ENCODE results near the gene CNN1. TPM values are rescaled to one million over a fixed set of nuclear protein-coding genes. Genes with fewer than 3 reads are reported as not detected.
A peak's percentile ranks its signal among the peaks of the same experiment; 100 is the strongest.

Gene CNN1
- total RNA-seq, 3 donors from 2014 or later: 19.3 to 1,130 (median 71.6) TPM

DNA sequence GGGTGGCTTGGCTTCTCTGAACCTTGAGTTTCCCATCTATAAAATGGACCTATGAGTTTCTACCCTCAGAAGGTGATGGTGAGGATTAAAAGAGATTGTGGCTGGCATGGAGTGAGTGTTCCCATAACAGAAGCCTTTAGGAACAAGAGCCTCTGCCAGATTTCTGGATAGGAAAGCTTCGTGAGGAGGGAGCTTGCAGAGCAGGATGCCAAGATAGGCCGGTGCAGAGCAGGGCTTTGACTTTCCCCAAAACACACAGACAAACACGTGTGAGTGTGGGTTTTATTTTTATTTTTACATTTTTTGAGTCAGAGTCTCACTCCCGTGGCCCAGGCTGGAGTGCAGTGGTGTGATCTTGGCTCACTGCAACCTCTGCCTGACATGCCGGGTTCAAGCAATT, 3.7 kb upstream of the CNN1 start:
- peaks cover 7% of the 10 kb centered on the region for H3K4me1 ChIP-seq (ENCODE audit: low read depth)
- no peaks in the 10 kb centered on the region for H3K36me3 ChIP-seq (ENCODE audit: low read depth)
- H3K4me3 ChIP-seq: no peak overlapping the region
- DNase-seq (no peak), ATAC-seq (no peak)
- TF ChIP-seq, protein P1, sequence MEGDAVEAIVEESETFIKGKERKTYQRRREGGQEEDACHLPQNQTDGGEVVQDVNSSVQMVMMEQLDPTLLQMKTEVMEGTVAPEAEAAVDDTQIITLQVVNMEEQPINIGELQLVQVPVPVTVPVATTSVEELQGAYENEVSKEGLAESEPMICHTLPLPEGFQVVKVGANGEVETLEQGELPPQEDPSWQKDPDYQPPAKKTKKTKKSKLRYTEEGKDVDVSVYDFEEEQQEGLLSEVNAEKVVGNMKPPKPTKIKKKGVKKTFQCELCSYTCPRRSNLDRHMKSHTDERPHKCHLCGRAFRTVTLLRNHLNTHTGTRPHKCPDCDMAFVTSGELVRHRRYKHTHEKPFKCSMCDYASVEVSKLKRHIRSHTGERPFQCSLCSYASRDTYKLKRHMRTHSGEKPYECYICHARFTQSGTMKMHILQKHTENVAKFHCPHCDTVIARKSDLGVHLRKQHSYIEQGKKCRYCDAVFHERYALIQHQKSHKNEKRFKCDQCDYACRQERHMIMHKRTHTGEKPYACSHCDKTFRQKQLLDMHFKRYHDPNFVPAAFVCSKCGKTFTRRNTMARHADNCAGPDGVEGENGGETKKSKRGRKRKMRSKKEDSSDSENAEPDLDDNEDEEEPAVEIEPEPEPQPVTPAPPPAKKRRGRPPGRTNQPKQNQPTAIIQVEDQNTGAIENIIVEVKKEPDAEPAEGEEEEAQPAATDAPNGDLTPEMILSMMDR (IDR thresholded peaks at IDR 0.05): no peak
- H3K9me3 ChIP-seq: no peaks in the 10 kb centered on the region
- intact Hi-C loops (cut with DNase I, micrococcal nuclease): no loop called here

DNA sequence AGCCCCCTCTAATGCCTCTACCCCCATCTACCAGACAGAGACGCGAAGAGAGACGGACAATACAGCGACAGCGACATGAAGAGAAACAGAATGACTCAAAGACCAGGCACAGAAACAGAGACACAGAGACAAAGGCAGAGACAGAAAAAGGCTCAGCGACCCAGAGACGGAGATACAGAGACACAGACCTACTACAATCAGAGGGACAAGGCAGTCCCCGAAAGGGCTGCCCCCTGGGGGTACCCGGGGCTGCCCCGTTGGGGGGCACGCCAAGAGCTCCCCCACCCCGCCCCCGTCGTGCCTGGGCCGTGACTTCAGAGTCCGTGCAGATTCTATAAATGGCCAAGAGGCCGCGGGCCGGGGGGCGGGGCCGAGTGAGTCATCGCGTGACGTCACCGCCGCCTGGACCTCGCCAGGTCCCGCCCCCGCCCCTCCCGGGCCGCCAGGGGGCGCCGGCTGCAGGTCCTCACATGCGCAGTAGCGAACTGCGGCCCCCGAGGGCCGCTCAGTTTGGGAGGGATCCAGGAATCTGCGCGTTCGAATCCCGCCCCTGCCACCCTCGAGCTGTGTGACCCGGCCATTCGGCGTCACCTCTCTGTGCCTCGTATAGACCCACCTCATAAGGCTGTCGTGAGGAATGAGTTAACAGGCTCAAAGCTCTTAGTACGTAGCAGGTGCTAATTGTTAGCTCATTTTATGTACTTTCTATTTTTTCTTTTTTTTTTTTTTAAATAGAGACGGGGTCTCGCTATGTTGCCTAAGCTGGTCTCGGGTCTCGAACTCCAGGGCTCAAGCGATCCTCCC, 2.7 kb upstream of the CNN1 start:
- intact Hi-C loops (cut with DNase I, micrococcal nuclease): no loop called here
- Histone ChIP-seq H3K4me3 (no peak overlapping the region), H3K9me3 (no peaks in the 10 kb centered on the region), H3K36me3 (ENCODE audit: low read depth) (no peaks in the 10 kb centered on the region), H3K4me1 (ENCODE audit: low read depth) (peaks cover 7% of the 10 kb centered on the region)
- peak; percentile 95 for ATAC-seq
- TF ChIP-seq, protein P1 (IDR thresholded peaks at IDR 0.05): peak; percentile 82
- DNase-seq: peak; percentile 89 to 94 (median 92)

DNA sequence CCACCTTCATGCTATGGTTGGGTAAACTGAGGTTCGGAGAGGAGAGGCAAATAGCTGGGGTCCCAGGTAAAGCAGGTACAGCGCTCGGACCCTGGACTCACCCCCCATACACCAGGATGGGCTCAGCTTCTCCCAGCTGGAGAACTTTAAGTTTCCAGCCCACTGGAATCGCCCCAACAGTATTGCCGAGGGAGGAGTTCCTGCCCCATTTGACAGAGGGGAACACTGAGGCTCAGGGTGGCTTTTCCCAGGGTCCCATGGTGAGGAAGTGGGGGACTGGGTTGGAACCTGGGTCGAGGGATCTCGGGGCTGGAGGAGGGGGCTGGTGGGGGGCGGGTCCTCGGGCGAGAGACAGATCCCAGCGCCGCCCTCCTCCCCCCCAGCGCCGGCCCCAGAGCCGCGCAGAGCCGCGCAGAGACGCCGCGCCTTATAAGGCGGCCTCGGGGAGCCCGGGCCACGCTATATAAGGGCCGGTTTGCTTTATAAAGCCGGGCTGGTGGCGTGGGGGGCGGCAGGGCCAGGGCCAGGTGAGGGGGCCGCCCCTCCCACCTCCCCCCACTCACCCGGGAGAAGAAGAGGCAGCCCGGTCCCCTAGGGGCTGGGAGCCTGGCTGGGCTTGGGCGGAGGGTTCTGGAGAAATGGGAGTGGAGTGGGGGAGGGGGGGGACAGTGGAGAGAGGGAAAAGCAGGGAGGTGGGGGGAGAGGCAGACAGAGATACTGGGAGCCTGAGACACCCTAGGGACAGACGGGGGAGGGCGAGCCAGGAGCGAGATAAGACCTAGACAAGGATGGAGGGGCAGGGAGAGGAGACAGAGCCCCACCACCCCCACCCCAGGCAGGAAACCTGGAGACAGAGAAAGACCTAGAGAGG, 1.1 kb downstream of the CNN1 start:
- H3K9me3 ChIP-seq: no peaks in the 10 kb centered on the region
- ATAC-seq (no peak), DNase-seq (peak in 1 of 3 donors; percentile 43)
- no peak overlapping the region for H3K4me3 ChIP-seq
- intact Hi-C loops (cut with DNase I, micrococcal nuclease): no loop called here
- TF ChIP-seq, protein P1 (IDR thresholded peaks at IDR 0.05): no peak
- no peaks in the 10 kb centered on the region for H3K36me3 ChIP-seq (ENCODE audit: low read depth)
- H3K4me1 ChIP-seq (ENCODE audit: low read depth): peaks cover 7% of the 10 kb centered on the region

DNA sequence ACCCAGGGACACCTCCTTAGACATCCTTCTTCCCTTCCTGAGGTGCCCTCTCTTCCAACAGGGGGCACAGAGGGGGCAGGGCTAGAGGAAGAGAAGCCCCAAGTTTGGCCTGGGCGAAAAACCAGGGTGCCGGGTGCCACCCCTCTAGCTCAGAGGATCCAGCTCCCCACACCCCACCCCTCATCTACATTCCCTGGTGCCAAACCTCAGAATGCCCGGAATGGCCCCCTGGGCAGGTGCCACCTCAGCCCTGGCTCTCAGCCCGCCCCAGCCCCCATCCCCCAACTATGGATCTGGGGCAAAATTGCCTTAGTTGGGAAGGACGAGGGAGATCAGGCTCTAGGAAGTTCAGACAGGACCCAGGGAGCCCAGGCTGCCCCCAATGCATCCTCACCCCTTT, 2.0 kb downstream of the CNN1 start:
- no peak for ATAC-seq
- DNase-seq: no peak
- Histone ChIP-seq H3K4me1 (ENCODE audit: low read depth) (peaks cover 4% of the 10 kb centered on the region), H3K4me3 (no peak overlapping the region), H3K9me3 (no peaks in the 10 kb centered on the region), H3K36me3 (ENCODE audit: low read depth) (no peaks in the 10 kb centered on the region)
- TF ChIP-seq, protein P1 (IDR thresholded peaks at IDR 0.05): no peak
- intact Hi-C loops (cut with DNase I, micrococcal nuclease): no loop called here

DNA sequence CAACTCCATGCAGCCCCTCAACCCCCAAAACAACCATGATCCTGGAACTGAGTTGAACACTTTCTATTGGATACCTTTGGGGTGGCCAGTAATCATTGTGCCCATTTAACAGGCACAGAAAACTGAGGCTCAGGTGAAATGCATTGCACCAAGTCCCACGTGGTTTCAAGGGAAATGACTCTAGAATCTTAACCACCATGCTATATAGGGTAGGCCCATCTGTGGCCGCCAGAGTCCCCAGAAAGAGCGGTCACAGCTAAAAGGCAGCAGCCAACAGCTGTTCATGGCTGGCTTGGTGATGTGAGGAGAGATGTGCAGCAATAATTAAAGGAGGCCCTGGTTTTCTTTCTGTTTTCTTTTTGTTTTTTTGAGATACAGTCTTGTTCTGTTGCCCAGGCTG, 2.6 kb downstream of the CNN1 start:
- DNase-seq: no peak
- Histone ChIP-seq H3K36me3 (ENCODE audit: low read depth) (no peaks in the 10 kb centered on the region), H3K9me3 (no peaks in the 10 kb centered on the region), H3K4me1 (ENCODE audit: low read depth) (peaks cover 2% of the 10 kb centered on the region), H3K4me3 (no peak overlapping the region)
- intact Hi-C loops (cut with DNase I, micrococcal nuclease): no loop called here
- ATAC-seq: no peak
- TF ChIP-seq, protein P1 (IDR thresholded peaks at IDR 0.05): no peak

Measured in mucosa of descending colon (tissue), 3 donors.